HG02798 (cell line): Measurements from ENCODE around the gene ZNF155.

Source experiments
- ATAC-seq: cut with Tn5 transposase; IDR thresholded peaks from one replicate; pipeline ENCODE4 v1.9.1; 2021; ENCODE audit warnings: mild to moderate bottlenecking; ENCODE audit not compliant: unreplicated experiment, poor library complexity

The ZNF155 gene

GRCh38 chr19:44002566-44003460, 18.8 kb downstream of the ZNF155 start, which contains the start of gene ZNF230:
Gene ZNF230, plus strand, starts transcription at chr19:44002957. Its CDS starts 4,122 bp downstream, at chr19:44007079.
- peak; percentile 92 for ATAC-seq

- ATAC-seq = peak; percentile 24
Measured at GRCh38 chr19:44003461-44004009, 19.5 kb downstream of the ZNF155 start.

GRCh38 chr19:44005973-44006372, 22.0 kb downstream of the ZNF155 start:
- ATAC-seq = no peak

- ATAC-seq = no peak
Measured at GRCh38 chr19:44007473-44007872, 23.5 kb downstream of the ZNF155 start.

- no peak for ATAC-seq
Measured at GRCh38 chr19:44010468-44010867, 26.5 kb downstream of the ZNF155 start.

- ATAC-seq = no peak
Measured at GRCh38 chr19:44019498-44019897, 35.5 kb downstream of the ZNF155 start.

GRCh38 chr19:44021221-44021620, 37.2 kb downstream of the ZNF155 start:
- no peak for ATAC-seq

- no peak for ATAC-seq
Measured at GRCh38 chr19:44024900-44025216, 40.9 kb downstream of the ZNF155 start.

GRCh38 chr19:44025217-44025936, 41.4 kb downstream of the ZNF155 start, which contains the start of gene ZNF222:
Gene ZNF222, plus strand, starts transcription at chr19:44025379. Its CDS starts 58 bp downstream, at chr19:44025437.
- ATAC-seq = peak; percentile 89

GRCh38 chr19:44026622-44027021, 42.6 kb downstream of the ZNF155 start:
- ATAC-seq = no peak

- no peak for ATAC-seq
Measured at GRCh38 chr19:44032001-44032610, 48.1 kb downstream of the ZNF155 start.

- ATAC-seq = no peak
Measured at GRCh38 chr19:44042147-44042546, 58.2 kb downstream of the ZNF155 start.
